Right forelimb (tissue), 1 donor: ENCODE measurements around the gene EFNA5.

Experiments used
- DNase-seq: peaks from one replicate; pipeline ENCODE4 v3.0.0-alpha.2; 2018

EFNA5 gene

GRCh38 chr5:107672211-107673038, 1.7 kb upstream of the EFNA5 start:
- peak; percentile 87 for DNase-seq

- no peak for DNase-seq
Measured at GRCh38 chr5:107671742-107672210, 1.0 kb upstream of the EFNA5 start.

GRCh38 chr5:107670087-107670931, 428 bp downstream of the EFNA5 start:
- DNase-seq, result peak; percentile 75

- DNase-seq, result peak; percentile 77
Measured at GRCh38 chr5:107669096-107670031, 1.4 kb downstream of the EFNA5 start.

GRCh38 chr5:107668154-107669095, 2.3 kb downstream of the EFNA5 start:
- no peak for DNase-seq

GRCh38 chr5:107666051-107666655, 4.6 kb downstream of the EFNA5 start:
- DNase-seq, result no peak

GRCh38 chr5:107665036-107665570, 5.6 kb downstream of the EFNA5 start:
- DNase-seq, result no peak

- DNase-seq, result no peak
Measured at GRCh38 chr5:107663697-107664096, 7.0 kb downstream of the EFNA5 start.

GRCh38 chr5:107661650-107662044, 9.1 kb downstream of the EFNA5 start:
- DNase-seq, result no peak

- DNase-seq, result no peak
Measured at GRCh38 chr5:107661038-107661649, 9.6 kb downstream of the EFNA5 start.

GRCh38 chr5:107658528-107658927, 12.2 kb downstream of the EFNA5 start:
- DNase-seq, result no peak

- no peak for DNase-seq
Measured at GRCh38 chr5:107655831-107656230, 14.9 kb downstream of the EFNA5 start.

GRCh38 chr5:107654827-107655226, 15.9 kb downstream of the EFNA5 start:
- no peak for DNase-seq

- no peak for DNase-seq
Measured at GRCh38 chr5:107653685-107654084, 17.1 kb downstream of the EFNA5 start.

GRCh38 chr5:107652839-107653607, 17.7 kb downstream of the EFNA5 start:
- DNase-seq, result no peak

GRCh38 chr5:107652408-107652807, 18.3 kb downstream of the EFNA5 start:
- DNase-seq, result no peak

GRCh38 chr5:107651325-107651724, 19.4 kb downstream of the EFNA5 start:
- no peak for DNase-seq

- DNase-seq, result no peak
Measured at GRCh38 chr5:107646418-107646817, 24.3 kb downstream of the EFNA5 start.

GRCh38 chr5:107640568-107640967, 30.2 kb downstream of the EFNA5 start:
- no peak for DNase-seq
